GM12878 (cell line): Measurements from ENCODE around the gene SORBS2.

ENCODE experiments used
- BHLHE40 ChIP-seq, 2 experiments: fragments of 450-650 bp in 1 of 2; IDR thresholded peaks; 2 replicates each; pipeline ENCODE4 v1.6.1; 2011 to 2017; ENCODE audit warnings: low read depth in 2 of 2, borderline replicate concordance in 1 of 2, improper control_type of control experiment in 1 of 2, low read length in 1 of 2, mild to moderate bottlenecking in 1 of 2
- EGR1 ChIP-seq, 2 experiments: IDR thresholded peaks; 1 replicate in 1 of 2; 2 replicates in 1 of 2; pipeline ENCODE4 v1.6.1; 2011 to 2012; ENCODE audit warnings: low read depth in 2 of 2, low read length in 2 of 2, borderline replicate concordance in 1 of 2, mild to moderate bottlenecking in 1 of 2, moderate library complexity in 1 of 2
- EZH2 ChIP-seq: IDR thresholded peaks from 2 replicates; pipeline ENCODE4 v1.6.1; 2012; ENCODE audit warnings: low read depth, mild to moderate bottlenecking, control low read depth, inconsistent platforms, low read length, borderline replicate concordance; ENCODE audit not compliant: control insufficient read depth
- GABPA ChIP-seq: IDR thresholded peaks from 2 replicates; pipeline ENCODE4 v1.6.1; 2014; ENCODE audit warnings: antibody characterized with exemption, low read depth, mild to moderate bottlenecking, inconsistent platforms
- NFYB ChIP-seq: IDR thresholded peaks from 2 replicates; pipeline ENCODE4 v1.6.1; 2011; ENCODE audit warnings: low read depth, mild to moderate bottlenecking, low read length, improper control_type of control experiment, moderate library complexity; ENCODE audit not compliant: insufficient read depth
- NR2C1 ChIP-seq: fragments of 450-650 bp; IDR thresholded peaks from 2 replicates; pipeline ENCODE4 v1.6.1; 2017; ENCODE audit warnings: antibody characterized with exemption, mild to moderate bottlenecking, moderate library complexity
- POLR2A ChIP-seq: IDR thresholded peaks from 2 replicates; pipeline ENCODE4 v1.6.1; 2011; ENCODE audit warnings: low read depth, mild to moderate bottlenecking, low read length
- SIX5 ChIP-seq: IDR thresholded peaks from 2 replicates; pipeline ENCODE4 v1.6.1; 2011; ENCODE audit warnings: mild to moderate bottlenecking, low read depth, low read length, moderate library complexity; ENCODE audit not compliant: severe bottlenecking
- TF ChIP-seq, protein P1 (sequence below), 3 experiments: IDR thresholded peaks in 2 of 3; conservative IDR thresholded peaks in 1 of 3; 2 replicates each; pipeline ENCODE4 v1.5.1; 2011; ENCODE audit warnings: low read depth in 3 of 3, low read length in 3 of 3, mild to moderate bottlenecking in 3 of 3, control low read depth in 2 of 3, moderate library complexity in 2 of 3, inconsistent platforms in 1 of 3, mixed read lengths in 1 of 3; ENCODE audit not compliant: control insufficient read depth in 2 of 3, insufficient read depth in 1 of 3; ENCODE audit errors: extremely low read depth in 1 of 3
- TF ChIP-seq, protein P2 (sequence below): IDR thresholded peaks from 2 replicates; pipeline ENCODE4 v1.6.1; 2012; ENCODE audit warnings: mild to moderate bottlenecking, low read depth, low read length
- TF ChIP-seq, protein P3 (sequence below): fragments of 450-650 bp; IDR thresholded peaks from 2 replicates; pipeline ENCODE4 v1.6.1; 2016; ENCODE audit warnings: mild to moderate bottlenecking

DNA sequence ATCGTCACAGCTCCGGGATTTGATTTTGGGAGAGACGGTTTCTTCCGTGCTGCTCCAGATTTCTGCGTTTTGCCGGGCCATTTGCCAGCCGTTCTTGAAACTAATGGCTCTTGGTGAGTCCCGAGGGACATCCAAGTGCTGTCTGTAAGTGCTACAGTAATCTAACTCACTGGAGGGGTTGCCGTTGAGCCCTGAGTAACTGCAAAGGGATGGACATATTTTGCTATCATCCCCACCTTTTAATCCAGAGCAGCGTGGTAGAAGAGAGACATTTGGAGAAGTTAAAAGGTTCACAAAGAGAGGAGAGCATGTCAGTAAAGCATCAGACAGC lies 187.8 kb downstream of the SORBS2 start:
- TF ChIP-seq NFYB: no peak
- no peak for TF ChIP-seq EZH2
- TF ChIP-seq, protein P1, sequence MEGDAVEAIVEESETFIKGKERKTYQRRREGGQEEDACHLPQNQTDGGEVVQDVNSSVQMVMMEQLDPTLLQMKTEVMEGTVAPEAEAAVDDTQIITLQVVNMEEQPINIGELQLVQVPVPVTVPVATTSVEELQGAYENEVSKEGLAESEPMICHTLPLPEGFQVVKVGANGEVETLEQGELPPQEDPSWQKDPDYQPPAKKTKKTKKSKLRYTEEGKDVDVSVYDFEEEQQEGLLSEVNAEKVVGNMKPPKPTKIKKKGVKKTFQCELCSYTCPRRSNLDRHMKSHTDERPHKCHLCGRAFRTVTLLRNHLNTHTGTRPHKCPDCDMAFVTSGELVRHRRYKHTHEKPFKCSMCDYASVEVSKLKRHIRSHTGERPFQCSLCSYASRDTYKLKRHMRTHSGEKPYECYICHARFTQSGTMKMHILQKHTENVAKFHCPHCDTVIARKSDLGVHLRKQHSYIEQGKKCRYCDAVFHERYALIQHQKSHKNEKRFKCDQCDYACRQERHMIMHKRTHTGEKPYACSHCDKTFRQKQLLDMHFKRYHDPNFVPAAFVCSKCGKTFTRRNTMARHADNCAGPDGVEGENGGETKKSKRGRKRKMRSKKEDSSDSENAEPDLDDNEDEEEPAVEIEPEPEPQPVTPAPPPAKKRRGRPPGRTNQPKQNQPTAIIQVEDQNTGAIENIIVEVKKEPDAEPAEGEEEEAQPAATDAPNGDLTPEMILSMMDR (IDR thresholded peaks at IDR 0.05 in 2 of 3, conservative IDR thresholded peaks at IDR 0.05 in 1 of 3; ENCODE audit: control insufficient read depth in 2 of 3, extremely low read depth in 1 of 3, insufficient read depth in 1 of 3, low read depth in 3 of 3, low read length in 3 of 3): no peak
- TF ChIP-seq SIX5: no peak
- no peak for TF ChIP-seq BHLHE40 (IDR thresholded peaks at IDR 0.05; ENCODE audit: borderline replicate concordance in 1 of 2, low read depth in 2 of 2, low read length in 1 of 2)
- TF ChIP-seq GABPA: no peak
- TF ChIP-seq, protein P2, sequence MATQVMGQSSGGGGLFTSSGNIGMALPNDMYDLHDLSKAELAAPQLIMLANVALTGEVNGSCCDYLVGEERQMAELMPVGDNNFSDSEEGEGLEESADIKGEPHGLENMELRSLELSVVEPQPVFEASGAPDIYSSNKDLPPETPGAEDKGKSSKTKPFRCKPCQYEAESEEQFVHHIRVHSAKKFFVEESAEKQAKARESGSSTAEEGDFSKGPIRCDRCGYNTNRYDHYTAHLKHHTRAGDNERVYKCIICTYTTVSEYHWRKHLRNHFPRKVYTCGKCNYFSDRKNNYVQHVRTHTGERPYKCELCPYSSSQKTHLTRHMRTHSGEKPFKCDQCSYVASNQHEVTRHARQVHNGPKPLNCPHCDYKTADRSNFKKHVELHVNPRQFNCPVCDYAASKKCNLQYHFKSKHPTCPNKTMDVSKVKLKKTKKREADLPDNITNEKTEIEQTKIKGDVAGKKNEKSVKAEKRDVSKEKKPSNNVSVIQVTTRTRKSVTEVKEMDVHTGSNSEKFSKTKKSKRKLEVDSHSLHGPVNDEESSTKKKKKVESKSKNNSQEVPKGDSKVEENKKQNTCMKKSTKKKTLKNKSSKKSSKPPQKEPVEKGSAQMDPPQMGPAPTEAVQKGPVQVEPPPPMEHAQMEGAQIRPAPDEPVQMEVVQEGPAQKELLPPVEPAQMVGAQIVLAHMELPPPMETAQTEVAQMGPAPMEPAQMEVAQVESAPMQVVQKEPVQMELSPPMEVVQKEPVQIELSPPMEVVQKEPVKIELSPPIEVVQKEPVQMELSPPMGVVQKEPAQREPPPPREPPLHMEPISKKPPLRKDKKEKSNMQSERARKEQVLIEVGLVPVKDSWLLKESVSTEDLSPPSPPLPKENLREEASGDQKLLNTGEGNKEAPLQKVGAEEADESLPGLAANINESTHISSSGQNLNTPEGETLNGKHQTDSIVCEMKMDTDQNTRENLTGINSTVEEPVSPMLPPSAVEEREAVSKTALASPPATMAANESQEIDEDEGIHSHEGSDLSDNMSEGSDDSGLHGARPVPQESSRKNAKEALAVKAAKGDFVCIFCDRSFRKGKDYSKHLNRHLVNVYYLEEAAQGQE: no peak
- TF ChIP-seq POLR2A: no peak
- TF ChIP-seq EGR1 (IDR thresholded peaks at IDR 0.05; ENCODE audit: borderline replicate concordance in 1 of 2, low read depth in 2 of 2, low read length in 2 of 2): no peak
- TF ChIP-seq NR2C1: no peak
- TF ChIP-seq, protein P3, sequence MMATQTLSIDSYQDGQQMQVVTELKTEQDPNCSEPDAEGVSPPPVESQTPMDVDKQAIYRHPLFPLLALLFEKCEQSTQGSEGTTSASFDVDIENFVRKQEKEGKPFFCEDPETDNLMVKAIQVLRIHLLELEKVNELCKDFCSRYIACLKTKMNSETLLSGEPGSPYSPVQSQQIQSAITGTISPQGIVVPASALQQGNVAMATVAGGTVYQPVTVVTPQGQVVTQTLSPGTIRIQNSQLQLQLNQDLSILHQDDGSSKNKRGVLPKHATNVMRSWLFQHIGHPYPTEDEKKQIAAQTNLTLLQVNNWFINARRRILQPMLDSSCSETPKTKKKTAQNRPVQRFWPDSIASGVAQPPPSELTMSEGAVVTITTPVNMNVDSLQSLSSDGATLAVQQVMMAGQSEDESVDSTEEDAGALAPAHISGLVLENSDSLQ: no peak
